NCI-H146 treated with DMSO at 0.1 percent for 48 hours (cell line): ENCODE results near the gene MAP3K19.
"Not testable (repeated sequence)": the region's sequence is repeated elsewhere in the genome, so short reads cannot be mapped to it uniquely, and the experiment has no call there.

Experiments used
- DNase-seq: peaks from one replicate; lab custom pipeline; 2025; ENCODE audit not compliant: unreplicated experiment; lab: John Stamatoyannopoulos, UW

MAP3K19 gene

DNA sequence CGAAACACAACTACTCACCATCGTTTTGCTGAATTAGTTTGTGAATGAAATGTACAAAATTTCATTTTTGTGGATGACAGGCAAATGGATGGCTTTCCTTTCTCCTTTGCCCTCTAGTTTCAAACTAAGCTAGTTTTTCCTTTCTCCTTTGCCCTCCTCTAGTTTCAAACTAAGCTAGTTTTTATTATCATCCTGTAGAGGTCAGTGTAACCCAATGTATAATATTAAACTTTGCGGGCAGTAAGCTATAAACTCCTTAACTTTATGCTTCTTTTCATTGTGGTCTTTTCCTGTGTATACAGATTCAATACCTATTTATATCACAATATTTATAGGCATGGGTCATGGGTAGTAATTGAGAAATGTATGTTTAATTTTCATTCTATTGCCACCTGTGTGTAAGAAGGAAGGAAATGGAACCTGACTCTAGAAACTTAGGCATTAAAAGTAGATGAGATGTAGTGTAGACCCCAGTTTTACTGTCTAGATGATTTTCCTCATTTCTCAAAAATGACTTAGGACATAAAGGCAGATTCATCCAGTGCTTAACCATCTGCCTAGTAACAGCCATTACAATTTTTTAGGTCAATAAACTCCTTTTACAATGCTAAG is 58.1 kb downstream of the MAP3K19 start:
- DNase-seq, result peak; percentile 21

DNA sequence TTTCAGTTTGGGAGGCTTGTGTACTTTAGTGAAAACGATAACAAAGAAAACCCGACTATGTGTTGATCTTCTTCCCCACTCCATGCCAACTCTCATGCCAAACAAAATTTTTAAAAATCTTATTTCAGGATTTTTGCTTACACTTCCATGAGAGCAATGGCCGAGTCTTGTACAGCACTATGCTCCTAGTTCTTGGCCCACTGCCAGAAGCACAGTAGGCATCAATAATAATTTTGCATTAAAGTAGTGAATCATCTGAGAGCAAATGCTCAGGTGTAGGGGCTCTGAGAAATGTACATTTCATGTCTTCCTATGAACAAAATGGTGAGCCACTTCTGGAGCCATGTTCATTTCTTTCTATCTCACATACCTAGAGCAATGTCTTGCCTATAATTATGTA is 62.2 kb downstream of the MAP3K19 start:
- DNase-seq, result no peak

DNA sequence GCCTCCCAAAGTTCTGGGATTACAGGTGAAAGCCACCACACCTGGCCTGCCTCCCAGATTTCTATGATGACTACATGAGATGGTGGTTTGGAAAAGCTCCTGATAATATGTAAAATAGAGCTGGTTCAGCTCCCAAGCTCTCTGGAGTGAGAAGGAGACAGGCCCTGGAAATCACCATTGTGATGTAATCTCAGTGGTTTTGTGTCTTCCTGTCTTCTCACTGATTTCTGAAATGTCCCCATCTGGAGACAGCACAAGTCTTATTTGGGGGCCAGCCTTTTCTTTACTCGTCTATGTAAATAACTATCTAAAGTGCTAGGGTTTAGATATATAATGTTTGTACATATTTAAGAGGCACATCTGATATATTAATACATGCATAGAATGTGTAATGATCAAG is 64.6 kb downstream of the MAP3K19 start:
- no peak for DNase-seq

DNA sequence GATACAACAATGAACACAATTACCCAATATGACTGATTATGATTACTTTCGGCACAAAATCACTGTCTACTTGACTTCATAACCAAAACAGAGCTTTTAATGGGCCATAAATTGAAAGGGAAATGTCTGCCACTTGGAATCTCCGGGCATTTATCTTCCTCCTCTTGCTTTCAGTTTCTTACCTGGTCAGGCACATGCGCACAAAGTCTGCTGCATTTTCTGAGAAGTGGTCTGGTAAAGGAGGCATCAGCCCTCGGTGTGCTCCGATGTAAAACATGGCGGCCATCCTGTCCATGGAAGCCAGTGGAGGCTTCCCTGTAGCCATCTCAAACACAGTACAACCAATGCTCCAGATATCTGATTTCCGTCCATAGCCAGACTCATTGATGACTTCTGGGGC is 66.6 kb downstream of the MAP3K19 start:
- no peak for DNase-seq

DNA sequence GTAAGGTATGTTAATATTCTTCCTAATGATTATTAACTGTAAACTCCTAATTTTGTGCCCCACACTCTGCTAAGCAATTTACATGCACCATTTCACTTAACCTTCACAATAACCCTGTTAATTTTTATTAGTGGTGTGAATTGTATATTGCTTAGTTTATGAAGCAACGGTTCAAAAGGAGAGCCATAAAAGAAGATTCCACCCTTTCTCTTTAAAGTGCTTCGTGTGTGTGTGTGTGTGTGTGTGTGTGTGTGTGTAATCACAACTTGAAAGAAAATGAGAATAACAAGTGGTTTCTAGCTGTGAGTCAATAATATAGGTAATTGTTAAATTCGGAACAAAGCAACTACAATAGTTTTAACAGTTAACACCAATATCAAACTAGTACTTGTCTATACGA is 68.0 kb downstream of the MAP3K19 start:
- no peak for DNase-seq

DNA sequence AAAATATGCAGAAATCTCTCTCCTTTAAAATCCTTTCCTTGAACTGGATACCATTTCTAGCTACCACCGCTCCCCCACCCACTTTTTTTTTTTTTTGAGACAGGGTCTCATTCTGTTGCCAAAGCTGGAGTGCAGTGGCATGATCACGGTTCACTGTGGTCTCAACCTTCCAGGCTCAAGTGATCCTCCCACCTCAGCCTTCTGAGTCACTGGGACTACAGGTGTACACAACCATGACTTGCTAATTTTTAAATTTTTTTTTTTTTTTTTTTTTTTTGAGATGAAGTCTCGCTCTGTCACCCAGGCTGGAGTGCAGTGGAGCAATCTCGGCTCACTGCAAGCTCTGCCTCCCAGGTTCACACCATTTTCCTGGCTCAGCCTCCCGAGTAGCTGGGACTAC is 70.1 kb downstream of the MAP3K19 start:
- DNase-seq, result not testable (repeated sequence)

DNA sequence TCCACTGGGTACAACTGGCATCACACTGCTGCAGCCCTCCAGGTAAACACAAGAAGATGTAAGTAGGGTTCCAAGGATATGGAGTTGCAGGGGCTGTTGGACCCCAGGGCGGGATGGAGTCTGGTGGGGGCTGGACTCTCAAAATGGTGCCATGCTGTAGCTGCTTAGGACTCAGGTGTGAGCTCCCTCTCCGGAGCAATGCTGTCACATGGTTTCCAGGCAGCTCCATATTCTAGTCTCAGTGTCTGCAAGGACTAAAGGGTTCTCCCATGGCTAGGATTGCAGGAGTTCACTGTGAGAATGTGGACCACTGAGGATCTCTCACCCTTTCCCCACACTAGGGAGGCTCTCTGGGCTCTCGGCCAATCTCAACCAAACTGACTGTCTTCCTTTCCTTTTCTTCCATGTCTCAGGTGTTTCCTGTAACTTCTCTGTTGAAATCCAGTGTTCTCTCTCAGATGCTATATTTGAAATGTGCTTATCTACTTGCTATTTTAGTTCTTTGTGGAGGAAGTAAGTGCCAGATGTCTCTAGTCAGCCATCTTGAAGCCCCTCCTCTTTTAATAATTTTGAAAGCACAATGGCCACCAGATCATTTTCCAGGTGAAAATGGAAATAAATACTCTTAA is 71.1 kb downstream of the MAP3K19 start:
- DNase-seq, result no peak

DNA sequence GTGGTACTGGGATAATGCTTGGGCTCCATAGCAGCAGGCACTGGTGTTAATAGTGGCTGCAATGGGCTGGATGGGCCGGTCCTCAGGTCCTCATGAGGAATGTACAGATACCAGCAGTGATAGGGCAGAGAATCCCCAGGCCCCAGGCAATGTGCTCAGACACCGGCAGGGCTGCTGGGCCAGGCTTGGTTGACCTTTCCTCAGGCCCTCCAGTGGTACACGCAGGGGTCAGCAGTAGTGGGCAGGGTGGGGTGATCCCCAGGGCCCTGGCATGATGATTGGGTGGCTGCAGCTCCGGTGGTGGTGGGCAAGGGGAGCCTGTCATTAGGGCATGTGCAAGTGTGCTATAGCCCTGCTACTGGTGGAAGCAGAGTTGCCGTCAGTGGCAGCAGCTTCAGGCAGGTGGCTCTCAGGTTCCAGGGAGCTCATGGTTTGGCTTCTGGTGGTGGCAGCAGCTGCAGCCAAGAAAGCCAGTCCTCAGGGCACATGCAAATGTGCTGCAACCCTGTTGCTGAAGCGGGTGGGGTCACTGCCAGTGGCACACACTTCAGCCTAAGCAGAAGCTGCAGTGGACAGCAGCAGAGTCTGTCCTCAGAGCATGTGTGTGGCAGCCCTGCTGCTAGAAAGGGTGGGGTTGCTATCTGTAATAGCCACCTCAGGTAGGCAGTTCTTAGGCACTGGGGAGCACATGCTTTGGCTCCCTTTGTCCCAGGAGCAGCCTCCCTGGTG is 71.8 kb downstream of the MAP3K19 start:
- peak; percentile 5 for DNase-seq

DNA sequence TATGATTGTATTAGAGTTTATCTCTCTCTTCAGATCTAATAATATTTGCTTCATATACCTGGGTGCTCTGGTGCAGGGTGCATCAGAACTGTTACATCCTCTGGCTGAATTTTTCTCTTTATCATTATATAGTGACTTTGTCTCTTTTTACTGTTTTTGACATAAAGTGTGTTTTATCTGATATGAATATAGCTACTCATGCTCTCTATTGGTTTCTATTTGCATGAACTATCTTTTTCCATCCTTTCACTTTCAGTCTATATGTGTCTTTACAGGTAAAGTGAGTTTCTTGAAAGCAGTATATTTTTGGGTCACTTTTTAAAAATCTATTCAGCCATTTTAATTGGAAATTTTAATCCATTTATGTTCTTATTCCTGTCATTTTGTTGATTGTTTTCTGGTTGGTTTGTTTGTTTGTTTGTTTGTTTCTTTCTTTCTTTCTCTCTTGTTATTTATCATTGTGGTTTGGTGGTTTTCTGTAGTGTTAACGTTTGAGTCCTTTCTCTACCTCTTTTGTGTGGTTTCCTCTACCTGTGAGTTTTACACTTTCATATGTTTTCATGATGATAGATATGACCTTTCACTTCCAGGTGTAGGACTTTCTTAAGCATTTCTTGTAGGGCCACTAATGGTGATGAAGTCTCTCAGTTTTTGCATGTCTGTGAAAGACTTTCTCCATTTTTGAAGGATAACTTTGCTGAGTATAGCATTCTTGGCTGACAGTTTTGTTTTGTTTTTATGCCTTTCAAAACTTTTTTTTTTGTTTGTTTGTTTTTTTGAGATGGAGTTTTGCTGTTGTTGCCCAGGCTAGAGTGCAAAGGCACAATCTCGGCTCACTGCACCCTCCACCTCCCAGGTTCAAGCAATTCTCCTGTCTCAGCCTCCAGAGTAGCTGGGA is 73.8 kb downstream of the MAP3K19 start:
- no peak for DNase-seq

DNA sequence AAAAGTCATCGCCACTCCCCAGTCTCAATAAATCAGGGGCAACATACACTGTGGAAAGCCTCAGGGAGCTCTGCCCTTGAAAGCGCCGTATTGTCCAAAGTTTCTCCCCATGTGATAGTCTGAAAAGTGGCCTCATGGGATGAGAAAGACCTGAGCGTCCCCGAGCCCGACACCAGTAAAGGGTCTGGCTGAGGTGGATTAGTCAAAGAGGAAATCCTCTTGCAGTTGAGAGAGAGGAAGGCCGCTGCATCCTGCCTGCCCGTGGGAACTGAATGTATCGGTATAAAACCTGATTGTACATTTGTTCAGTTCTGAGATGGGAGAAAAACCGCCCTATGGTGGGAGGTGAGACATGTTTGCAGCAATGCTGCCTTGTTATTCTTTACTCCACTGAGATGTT is 80.1 kb downstream of the MAP3K19 start:
- DNase-seq, result not testable (repeated sequence)

DNA sequence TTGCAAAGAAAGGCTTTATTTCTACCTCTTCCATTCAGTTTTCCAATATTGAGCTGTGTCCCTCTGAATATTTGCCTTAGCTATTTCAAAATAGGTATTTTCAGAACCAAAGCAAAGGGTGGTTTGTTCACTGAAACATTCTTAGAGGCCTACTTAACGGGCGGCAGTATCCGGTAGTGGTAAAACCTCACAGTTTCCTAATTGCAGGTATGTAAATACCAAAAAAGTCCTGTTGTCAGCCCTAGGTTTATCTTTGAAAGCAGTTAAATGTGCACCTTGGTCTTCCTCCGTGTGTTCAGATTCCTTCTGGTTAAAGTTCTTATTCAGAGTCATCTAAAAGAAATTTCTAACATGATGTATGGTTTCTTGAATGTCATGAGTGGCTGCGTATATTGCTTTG is 89.8 kb downstream of the MAP3K19 start:
- DNase-seq, result no peak

DNA sequence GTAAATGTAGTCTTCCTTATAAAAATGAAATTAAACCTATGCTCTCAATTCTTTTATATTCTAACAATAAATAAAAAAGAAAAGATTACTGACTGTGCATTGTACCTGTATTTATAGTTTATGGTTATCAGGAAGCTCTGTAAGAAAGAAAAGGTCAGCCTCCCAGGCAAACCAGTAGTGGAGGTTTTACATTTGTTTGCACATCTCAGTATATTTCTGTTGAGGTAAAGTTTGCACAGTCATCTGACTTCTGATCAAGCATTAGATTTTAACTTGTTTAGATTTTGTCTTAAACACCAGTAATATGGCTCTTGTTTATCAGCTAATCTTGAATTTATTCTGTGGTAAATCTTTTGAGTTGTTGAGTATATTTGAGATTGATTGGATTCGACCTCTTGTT is 91.5 kb downstream of the MAP3K19 start:
- no peak for DNase-seq

DNA sequence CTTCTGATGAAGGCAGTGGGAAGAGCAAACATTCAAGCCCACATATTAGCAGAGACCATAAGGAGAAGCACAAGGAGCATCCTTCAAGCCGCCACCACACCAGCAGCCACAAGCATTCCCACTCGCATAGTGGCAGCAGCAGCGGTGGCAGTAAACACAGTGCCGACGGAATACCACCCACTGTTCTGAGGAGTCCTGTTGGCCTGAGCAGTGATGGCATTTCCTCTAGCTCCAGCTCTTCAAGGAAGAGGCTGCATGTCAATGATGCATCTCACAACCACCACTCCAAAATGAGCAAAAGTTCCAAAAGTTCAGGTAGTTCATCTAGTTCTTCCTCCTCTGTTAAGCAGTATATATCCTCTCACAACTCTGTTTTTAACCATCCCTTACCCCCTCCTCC is 93.2 kb downstream of the MAP3K19 start:
- no peak for DNase-seq

DNA sequence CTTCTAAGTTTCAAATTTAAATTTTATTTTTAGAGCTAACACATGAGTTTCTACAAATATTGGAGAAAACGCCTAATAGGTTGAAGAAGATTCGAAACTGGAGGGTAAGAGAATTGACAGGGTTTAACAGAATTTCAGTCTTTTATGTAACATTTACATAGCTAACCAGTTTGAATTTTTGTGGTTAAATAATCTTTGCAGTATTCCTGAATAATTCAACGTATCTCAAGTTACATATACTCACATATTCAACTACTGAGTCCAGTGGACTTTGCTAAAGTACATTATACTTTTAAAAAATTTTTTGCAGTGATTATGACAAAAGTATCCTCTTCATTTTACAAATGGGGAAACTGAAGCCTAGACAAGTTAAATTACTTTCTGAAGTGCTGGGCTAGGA is 94.6 kb downstream of the MAP3K19 start:
- no peak for DNase-seq

DNA sequence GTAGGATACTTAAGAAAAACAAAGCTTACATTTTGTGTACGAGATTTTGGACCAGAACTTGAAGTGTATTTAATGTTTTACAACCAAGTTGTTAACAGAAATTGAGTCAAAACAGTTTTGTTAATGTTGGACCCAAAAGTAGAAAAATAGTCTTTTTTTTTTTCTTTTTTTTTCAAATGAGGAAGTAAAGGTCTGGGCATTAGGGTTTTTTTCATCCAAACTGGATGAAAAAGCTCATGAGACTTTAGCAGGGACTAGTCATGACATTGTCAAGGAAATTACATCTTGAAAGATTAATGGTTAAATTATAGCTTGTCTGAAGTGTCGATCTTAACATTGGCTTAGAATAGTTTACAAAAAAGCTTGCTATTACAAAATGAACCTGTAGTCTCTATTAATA is 96.4 kb downstream of the MAP3K19 start:
- DNase-seq, result no peak

DNA sequence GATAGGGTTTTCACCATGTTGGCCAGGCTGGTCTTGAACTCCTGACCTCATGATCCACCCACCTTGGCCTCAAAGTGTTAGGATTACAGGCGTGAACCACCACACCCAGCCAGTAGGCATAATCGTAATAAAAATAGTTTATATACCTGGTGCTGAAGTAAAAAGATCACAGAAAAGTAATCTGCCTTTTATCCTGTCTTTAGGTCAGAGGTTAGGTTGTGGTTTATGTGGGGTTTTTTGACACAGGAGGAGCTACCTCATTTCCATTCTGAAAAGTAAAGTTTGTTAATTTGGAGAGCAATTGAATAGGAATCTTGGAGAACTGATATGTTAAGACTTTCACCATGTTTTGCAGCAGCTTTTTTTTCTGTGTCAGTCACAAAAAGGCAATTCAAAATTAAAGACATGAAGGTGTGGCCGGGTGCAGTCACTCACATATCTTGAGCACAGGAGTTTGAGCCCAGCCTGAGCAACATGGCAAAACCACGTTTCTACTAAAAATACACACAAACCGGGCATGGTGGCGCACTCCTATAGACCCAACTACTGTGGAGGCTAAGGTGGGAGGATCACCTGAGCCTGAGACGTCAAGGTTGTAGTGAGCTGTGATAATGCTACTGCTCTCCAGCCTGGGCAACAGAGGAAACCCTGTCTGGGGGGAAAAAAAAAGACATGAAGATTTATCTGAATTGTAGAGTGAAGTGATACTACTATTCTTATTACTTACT is 97.1 kb downstream of the MAP3K19 start:
- DNase-seq, result no peak

DNA sequence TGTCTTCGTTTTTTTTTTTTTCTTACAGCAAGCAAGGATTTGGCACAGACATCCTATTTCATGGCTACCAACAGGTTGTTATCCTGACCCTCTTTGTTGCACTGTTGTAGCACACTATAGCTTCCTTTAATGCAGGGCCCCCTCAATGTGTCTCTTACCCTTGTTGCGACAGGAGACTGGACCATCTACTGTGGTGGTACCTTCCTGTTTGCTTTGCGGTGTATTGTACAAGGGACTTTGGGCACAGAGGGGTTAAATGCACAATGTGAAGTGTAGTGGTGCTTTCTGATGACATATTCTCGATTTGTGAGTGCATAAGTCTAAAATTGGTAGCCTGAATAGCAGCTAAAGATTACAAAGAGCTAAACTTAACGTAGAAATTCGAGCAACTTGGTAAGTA is 101.2 kb downstream of the MAP3K19 start:
- DNase-seq, result no peak

DNA sequence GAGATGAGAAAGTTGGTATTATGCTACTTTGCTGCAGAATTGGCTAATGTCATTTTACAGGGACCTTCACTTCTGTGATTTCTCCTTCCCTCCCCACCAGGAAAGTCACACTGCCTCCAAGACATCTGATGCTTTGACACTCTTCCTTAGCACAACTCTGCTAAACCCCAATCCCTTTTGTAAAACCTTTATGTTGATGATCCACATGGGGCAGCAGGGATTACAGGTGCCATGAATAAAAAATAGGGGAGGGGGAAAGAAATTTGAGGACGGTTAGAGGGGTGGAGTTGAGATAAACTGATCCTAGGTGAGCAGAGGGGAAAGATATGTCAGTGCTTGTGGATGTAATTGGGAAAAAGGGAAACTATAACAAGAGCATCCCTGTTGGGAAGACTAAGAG is 102.3 kb downstream of the MAP3K19 start:
- DNase-seq, result no peak

DNA sequence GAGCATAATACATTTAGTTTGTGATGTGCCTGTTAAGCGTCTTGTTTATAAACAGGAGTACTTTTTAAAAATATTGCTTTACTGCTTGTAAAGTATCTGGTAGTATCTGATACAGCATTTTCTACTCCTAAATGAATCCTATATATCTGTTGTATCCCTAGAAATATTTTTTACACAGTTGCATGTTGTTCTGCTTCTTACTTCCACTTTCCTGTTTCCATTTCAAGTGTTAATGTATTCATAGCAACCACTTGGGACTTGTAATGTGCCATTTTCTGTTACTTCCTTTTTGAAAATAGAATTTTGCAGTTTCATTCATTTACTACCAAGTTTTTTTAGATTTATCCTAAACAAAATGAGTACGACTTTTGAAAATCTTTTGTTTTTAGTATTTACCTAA is 103.7 kb downstream of the MAP3K19 start:
- DNase-seq, result no peak

DNA sequence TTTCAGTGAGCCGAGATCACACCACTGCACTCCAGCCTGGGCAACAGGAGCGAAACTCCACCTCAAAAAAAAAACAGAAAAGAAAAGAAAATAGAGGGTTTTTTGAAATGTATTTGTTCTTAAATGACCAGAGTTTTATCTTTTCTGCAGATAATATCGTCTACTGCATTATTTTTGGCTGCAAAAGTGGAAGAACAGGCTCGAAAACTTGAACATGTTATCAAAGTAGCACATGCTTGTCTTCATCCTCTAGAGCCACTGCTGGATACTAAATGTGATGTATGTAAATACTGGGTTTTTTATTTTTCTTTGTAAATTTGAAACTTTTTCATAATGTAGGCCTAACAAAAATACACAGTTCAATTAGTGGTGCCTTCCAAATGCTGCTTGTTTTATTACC is 110.6 kb downstream of the MAP3K19 start:
- DNase-seq, result no peak

DNA sequence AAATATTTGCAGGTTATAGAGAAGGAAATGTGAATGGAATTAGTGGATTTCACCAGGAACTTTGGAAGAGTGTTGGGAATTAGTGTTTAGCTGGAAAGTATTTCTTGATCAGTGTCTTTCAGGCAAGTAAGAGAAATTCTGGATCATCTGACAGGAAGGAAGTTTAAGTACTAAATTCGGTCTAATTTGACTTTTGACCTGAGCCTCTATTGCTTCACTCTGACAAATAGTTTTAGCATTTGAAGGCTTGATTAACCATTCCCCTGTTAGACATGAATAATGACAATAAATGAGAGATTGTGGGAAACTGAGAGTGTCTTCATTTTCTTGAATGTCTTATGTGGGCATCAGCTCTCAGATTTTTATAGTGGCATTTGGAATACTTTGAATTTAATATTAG is 112.6 kb downstream of the MAP3K19 start:
- no peak for DNase-seq
